Tibial artery (tissue), 4 donors: ENCODE results near the gene VPS13D.

Source experiments
- DNase-seq, 2 donors: peaks; one replicate each; pipeline ENCODE4 v3.0.0-alpha.2; 2019
- H3K27ac ChIP-seq, 2 donors: fragments of 200-600 bp; sonication (generic) in 1 of 2; 1 replicate in 1 of 2; 2 replicates in 1 of 2; pipeline ENCODE4 v1.5.1; 2018 to 2019; ENCODE audit warnings: mild to moderate bottlenecking in 1 of 2
- H3K27me3 ChIP-seq, 2 donors: fragments of 200-600 bp; sonication (generic) in 1 of 2; one replicate each; pipeline versions ENCODE4 v1.5.1 to v1.6.0; 2016 to 2019
- H3K36me3 ChIP-seq, 3 donors: fragments of 200-600 bp; sonication (generic) in 2 of 3; one replicate each; pipeline ENCODE4 v1.5.1; 2016 to 2019; ENCODE audit warnings: mild to moderate bottlenecking in 2 of 3
- H3K4me1 ChIP-seq, 4 donors: fragments of 200-600 bp; sonication (generic) in 2 of 4; 1 replicate in 3 of 4; 2 replicates in 1 of 4; pipeline ENCODE4 v1.5.1; 2016 to 2019
- H3K4me3 ChIP-seq, 2 donors: fragments of 200-600 bp; sonication (generic) in 1 of 2; 1 replicate in 1 of 2; 2 replicates in 1 of 2; pipeline ENCODE4 v1.5.1; 2018 to 2019; ENCODE audit warnings: mild to moderate bottlenecking in 2 of 2
- H3K9me3 ChIP-seq, 3 donors: fragments of 200-600 bp; sonication (generic) in 1 of 3; one replicate each; pipeline ENCODE4 v1.5.1; 2016 to 2019
- CTCF ChIP-seq, 2 experiments: fragments of 200-600 bp in 1 of 2; fragments of 450-650 bp in 1 of 2; IDR thresholded peaks; one replicate each; pipeline ENCODE4 v1.5.1; 2017 to 2019; ENCODE audit warnings: antibody characterized with exemption in 2 of 2, mild to moderate bottlenecking in 1 of 2, moderate library complexity in 1 of 2
- intact Hi-C: fragments of 100-400 bp; cut with DNase I; formaldehyde crosslinking; loops from one replicate; pipeline ENCODE4 v1.15.0; 2023; ENCODE audit warnings: low total_unique reads

The VPS13D gene

DNA sequence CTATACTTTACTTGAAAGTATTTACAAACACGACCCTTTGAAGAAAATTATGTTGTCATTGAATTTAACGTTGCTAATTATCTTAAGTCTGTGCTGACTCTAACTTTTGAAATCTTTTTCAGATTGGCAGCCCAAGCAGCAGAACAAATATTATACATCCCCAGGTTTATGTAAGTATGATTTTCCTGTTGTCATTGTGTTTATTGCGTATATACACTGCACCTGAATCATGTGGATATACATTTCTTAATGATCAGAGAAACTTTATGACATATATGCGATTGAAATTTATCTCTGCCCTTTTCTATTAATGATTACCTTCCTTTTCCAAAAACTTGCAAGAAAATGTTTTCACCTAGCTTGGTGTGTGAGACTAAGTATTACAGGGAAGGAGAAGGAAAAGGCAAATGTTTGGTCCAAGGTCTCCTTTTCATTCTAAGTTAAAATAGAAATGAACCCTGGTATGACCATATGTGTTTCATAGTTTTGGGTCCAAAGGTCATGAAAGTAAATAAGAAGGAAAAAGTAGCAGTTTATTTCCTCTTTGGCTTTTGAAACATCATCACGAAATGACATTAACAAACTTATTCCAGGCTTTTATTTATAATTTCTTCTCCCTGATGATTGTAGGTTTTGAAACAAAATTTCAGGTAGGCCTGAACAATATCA is 116.8 kb downstream of the VPS13D start:
- intact Hi-C loops, result no loop called here
- peaks cover 58 to 65% (median 60%) of the 10 kb centered on the region in 3 donors for H3K36me3 ChIP-seq
- no peak overlapping the region for H3K27ac ChIP-seq
- TF ChIP-seq CTCF (IDR thresholded peaks at IDR 0.05), result no peak
- H3K9me3 ChIP-seq, result no peaks in the 10 kb centered on the region
- H3K27me3 ChIP-seq, result no peaks in the 10 kb centered on the region
- no peak for DNase-seq
- peaks cover 0 to 38% (median 25%) of the 10 kb centered on the region in 4 donors for H3K4me1 ChIP-seq
- no peak overlapping the region for H3K4me3 ChIP-seq

GRCh38 chr1:12348113-12348512 is 118.3 kb downstream of the VPS13D start:
- peaks cover 0 to 28% (median 20%) of the 10 kb centered on the region in 4 donors for H3K4me1 ChIP-seq
- peaks cover 64 to 74% (median 64%) of the 10 kb centered on the region in 3 donors for H3K36me3 ChIP-seq
- no peak for DNase-seq
- no peak for TF ChIP-seq CTCF (IDR thresholded peaks at IDR 0.05)
- no peak overlapping the region for H3K4me3 ChIP-seq
- intact Hi-C loops, result no loop called here
- no peak overlapping the region for H3K27ac ChIP-seq
- H3K27me3 ChIP-seq, result no peaks in the 10 kb centered on the region
- H3K9me3 ChIP-seq, result no peaks in the 10 kb centered on the region

DNA sequence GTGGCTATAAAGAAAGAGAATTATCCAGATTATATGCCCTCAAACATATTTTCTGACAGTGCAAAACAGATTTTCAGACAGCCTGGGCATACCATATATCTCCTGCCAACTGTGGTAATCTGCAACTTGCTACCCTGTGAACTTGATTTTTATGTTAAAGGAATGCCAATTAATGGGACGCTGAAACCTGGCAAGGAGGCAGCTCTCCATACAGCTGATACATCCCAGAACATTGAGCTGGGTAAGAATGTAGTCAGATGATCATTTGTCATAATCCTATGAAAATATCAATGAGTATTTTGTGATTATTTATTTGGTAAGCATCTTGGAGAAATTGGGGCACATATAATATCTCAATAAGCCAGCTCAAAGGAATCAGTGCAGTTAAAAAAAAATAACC is 124.2 kb downstream of the VPS13D start:
- DNase-seq, result no peak
- no peak overlapping the region for H3K4me3 ChIP-seq
- no peak for TF ChIP-seq CTCF (IDR thresholded peaks at IDR 0.05)
- intact Hi-C loops, result no loop called here
- H3K36me3 ChIP-seq, result peaks cover 36 to 55% (median 39%) of the 10 kb centered on the region in 3 donors
- H3K27ac ChIP-seq, result peak overlapping the region in 1 of 2 donors; percentile 72
- no peaks in the 10 kb centered on the region for H3K27me3 ChIP-seq
- H3K4me1 ChIP-seq, result peaks cover 0 to 36% (median 16%) of the 10 kb centered on the region in 4 donors
- no peaks in the 10 kb centered on the region for H3K9me3 ChIP-seq

DNA sequence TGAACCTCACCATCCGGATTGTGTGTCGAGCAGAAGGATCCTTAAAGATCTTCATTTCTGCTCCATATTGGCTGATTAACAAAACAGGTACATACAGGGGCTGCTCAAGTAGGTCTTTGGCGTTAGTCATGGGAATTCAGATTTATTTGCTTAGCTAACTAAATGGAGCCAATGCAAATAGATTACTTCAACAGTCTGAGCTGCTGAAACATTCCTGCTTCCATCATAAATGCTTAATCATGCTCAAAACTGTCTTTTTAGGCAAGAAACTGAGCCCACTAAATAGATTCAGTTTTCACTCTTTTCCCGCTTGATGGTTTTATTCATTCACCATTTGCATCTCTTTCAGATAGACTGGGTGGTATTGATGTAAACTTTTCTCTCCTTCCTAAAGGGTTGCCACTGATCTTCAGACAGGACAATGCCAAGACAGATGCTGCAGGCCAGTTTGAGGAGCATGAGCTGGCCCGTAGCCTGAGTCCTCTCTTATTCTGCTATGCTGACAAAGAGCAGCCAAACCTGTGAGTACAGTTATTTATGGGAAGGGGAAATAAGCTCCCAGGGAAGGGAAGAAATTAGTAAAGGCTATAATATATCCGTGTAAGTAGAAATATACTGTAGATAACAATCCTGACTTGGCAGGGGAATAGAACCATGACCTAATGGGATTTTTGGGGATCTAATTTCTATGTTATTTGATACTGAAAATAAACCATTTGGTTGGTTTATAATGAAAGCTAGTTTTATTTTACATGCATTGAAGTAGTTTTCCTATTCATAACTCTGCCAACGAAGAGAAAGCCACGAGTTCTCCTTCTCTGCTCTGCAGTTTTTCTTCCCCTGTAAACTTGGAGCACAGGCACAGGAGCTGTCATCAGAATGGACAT is 126.4 kb downstream of the VPS13D start:
- Histone ChIP-seq H3K9me3 (no peaks in the 10 kb centered on the region), H3K4me3 (peak overlapping the region in 1 of 2 donors; percentile 5), H3K27ac (peak overlapping the region; percentile 62 to 72), H3K4me1 (peaks cover 0 to 51% (median 25%) of the 10 kb centered on the region in 4 donors), H3K27me3 (no peaks in the 10 kb centered on the region), H3K36me3 (peaks cover 17 to 36% (median 18%) of the 10 kb centered on the region in 3 donors)
- intact Hi-C loops, result no loop called here
- TF ChIP-seq CTCF (IDR thresholded peaks at IDR 0.05), result no peak
- no peak for DNase-seq

- H3K4me1 ChIP-seq, result peaks cover 0 to 51% (median 25%) of the 10 kb centered on the region in 4 donors
- DNase-seq, result no peak
- peaks cover 19 to 36% (median 24%) of the 10 kb centered on the region in 3 donors for H3K36me3 ChIP-seq
Measured at GRCh38 chr1:12358499-12358898, 128.7 kb downstream of the VPS13D start.

More at GRCh38 chr1:12358499-12358898, 128.7 kb downstream of the VPS13D start:
- no peak for TF ChIP-seq CTCF (IDR thresholded peaks at IDR 0.05)
- Histone ChIP-seq H3K4me3 (no peak overlapping the region), H3K27ac (peak overlapping the region; percentile 62 to 72), H3K27me3 (no peaks in the 10 kb centered on the region), H3K9me3 (no peaks in the 10 kb centered on the region)
- intact Hi-C loops, result no loop called here
